ENCODE results near the gene PDE9A. TPM values are rescaled to one million over a fixed set of nuclear protein-coding genes. Genes with fewer than 3 reads are reported as not detected.

Gene PDE9A
- total RNA-seq, 1 experiment from 2014 or later: not detected

DNA sequence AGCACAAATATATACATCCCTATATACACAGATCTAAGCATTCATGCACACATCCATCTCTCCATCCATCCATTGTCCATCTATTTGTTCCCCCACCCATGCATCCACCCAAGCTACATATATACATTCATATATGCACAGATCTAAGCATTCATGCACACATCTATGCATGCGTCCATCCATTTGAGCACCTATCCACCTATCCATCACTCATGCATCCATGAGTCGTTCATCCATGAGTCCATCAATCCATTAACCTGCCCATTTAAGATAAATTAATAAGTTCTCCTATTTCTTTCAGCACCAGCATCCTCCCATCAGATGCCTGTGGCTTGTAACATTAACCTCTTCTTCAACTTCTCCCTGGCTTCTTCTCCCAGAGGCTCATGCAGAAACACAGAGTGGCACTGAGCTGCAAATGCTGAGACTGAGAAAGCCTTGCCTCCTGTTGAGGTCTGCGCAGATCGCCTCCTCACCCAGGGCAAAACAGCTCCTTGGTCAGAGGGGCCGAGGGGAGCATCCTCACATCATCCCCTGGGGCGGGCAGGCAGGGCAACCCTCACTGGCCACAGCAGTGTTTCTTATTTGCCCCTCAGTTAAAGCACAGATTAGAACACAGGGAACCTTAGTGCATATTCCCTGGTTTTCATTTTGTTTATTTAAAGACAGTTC lies 17.4 kb upstream of the PDE9A start:
- H3K9me3 ChIP-seq (ENCODE audit: low read length): no peaks in the 10 kb centered on the region
- no peaks in the 10 kb centered on the region for H3K79me2 ChIP-seq (ENCODE audit: low read length)
- H3K9me2 ChIP-seq (replicated peaks; ENCODE audit: insufficient read depth, low read length): no peaks in the 10 kb centered on the region
- no peak overlapping the region for H3K9ac ChIP-seq (ENCODE audit: low read length)
- no peaks in the 10 kb centered on the region for H3K36me3 ChIP-seq (ENCODE audit: insufficient read depth, low read length)
- DNase-seq: no peak
- H3K27me3 ChIP-seq (ENCODE audit: low read length): no peaks in the 10 kb centered on the region
- no peaks in the 10 kb centered on the region for H3K4me1 ChIP-seq (ENCODE audit: low read length)
- H4K20me1 ChIP-seq (ENCODE audit: insufficient read depth, low read depth, low read length): no peaks in the 10 kb centered on the region
- no peak overlapping the region for H3K27ac ChIP-seq (ENCODE audit: low read length)
- H3K4me2 ChIP-seq (ENCODE audit: low read depth, low read length, poor library complexity, severe bottlenecking): no peak overlapping the region
- no peak overlapping the region for H2AFZ ChIP-seq (ENCODE audit: low read length)
- H3K4me3 ChIP-seq (ENCODE audit: low read length): no peak overlapping the region

DNA sequence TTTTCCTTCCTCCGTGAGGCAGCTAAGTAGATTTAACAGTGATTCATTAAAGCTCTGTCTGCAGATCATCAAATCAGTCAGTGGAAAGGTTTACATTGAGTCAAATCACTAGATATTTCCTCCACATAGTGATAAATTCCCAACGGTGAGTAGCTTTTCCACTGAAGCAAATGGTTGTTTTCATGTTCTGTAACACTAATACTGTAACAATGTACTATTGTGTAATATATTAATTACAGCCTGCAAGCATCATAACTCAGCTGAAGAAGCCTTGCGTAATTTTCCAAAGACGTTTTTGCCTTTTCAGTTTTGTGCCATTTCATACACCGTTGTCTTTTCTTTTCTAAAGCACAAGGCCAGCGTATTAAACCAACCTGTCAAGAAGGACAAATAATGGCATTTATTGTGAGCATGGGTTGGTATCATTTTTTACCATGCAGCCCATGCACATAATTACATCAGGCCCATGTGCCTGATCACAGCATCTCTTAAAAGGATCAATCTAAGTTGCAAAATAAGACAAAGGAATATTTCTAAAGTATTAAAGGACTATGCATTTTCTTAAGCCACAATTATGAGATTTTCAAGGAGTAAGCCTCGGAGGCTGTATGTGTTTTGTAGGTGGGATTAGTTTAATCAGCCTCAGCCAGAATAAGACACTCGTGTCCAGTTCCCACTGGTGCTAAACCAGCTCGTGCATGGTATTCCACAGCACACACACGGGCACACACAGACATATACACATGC lies 16.7 kb upstream of the PDE9A start:
- H2AFZ ChIP-seq (ENCODE audit: low read length): no peak overlapping the region
- H3K79me2 ChIP-seq (ENCODE audit: low read length): no peaks in the 10 kb centered on the region
- H3K9ac ChIP-seq (ENCODE audit: low read length): no peak overlapping the region
- H3K9me2 ChIP-seq (replicated peaks; ENCODE audit: insufficient read depth, low read length): no peaks in the 10 kb centered on the region
- no peaks in the 10 kb centered on the region for H3K4me1 ChIP-seq (ENCODE audit: low read length)
- H3K27me3 ChIP-seq (ENCODE audit: low read length): no peaks in the 10 kb centered on the region
- no peak overlapping the region for H3K4me2 ChIP-seq (ENCODE audit: low read depth, low read length, poor library complexity, severe bottlenecking)
- H3K4me3 ChIP-seq (ENCODE audit: low read length): no peak overlapping the region
- no peaks in the 10 kb centered on the region for H3K9me3 ChIP-seq (ENCODE audit: low read length)
- no peaks in the 10 kb centered on the region for H3K36me3 ChIP-seq (ENCODE audit: insufficient read depth, low read length)
- no peaks in the 10 kb centered on the region for H4K20me1 ChIP-seq (ENCODE audit: insufficient read depth, low read depth, low read length)
- no peak for DNase-seq
- H3K27ac ChIP-seq (ENCODE audit: low read length): no peak overlapping the region

DNA sequence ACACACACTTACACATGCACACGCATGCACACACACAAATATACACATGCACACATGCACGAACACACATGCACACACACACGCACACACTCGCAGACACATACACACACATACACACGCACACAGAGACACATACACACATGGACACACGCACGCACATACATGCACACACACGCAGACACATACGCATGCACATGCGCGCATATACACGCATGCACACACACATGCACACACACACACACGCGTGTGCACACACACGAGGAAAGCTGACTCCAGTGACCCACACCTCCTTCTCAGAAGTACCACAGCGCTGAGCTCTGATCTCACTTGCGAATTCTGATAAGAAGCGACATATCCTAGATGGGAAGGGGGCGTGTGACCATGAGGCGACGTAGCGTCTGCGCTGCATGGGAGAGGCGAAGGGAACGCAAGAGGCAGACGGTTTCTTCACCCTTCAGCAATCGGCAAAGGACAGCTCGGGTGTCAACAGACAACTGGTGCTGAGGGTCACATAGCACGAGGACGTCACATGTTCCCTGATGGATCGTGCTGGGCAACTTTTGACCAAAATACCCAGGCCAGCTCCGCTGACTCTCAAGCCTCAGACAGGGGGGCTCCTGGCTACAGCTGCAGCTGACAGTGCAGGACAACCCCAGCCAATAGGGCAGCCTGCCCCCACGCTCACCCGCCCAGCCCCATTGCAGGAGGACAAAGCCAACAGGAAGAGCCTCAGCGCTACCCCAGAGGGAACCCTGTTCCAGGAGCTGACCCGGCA lies 16.0 kb upstream of the PDE9A start:
- no peaks in the 10 kb centered on the region for H3K9me3 ChIP-seq (ENCODE audit: low read length)
- no peak for DNase-seq
- H3K4me1 ChIP-seq (ENCODE audit: low read length): no peaks in the 10 kb centered on the region
- H3K36me3 ChIP-seq (ENCODE audit: insufficient read depth, low read length): no peaks in the 10 kb centered on the region
- no peaks in the 10 kb centered on the region for H3K9me2 ChIP-seq (replicated peaks; ENCODE audit: insufficient read depth, low read length)
- H3K4me3 ChIP-seq (ENCODE audit: low read length): no peak overlapping the region
- no peak overlapping the region for H3K27ac ChIP-seq (ENCODE audit: low read length)
- H4K20me1 ChIP-seq (ENCODE audit: insufficient read depth, low read depth, low read length): no peaks in the 10 kb centered on the region
- no peak overlapping the region for H2AFZ ChIP-seq (ENCODE audit: low read length)
- H3K9ac ChIP-seq (ENCODE audit: low read length): no peak overlapping the region
- H3K4me2 ChIP-seq (ENCODE audit: low read depth, low read length, poor library complexity, severe bottlenecking): no peak overlapping the region
- no peaks in the 10 kb centered on the region for H3K79me2 ChIP-seq (ENCODE audit: low read length)
- H3K27me3 ChIP-seq (ENCODE audit: low read length): no peaks in the 10 kb centered on the region

DNA sequence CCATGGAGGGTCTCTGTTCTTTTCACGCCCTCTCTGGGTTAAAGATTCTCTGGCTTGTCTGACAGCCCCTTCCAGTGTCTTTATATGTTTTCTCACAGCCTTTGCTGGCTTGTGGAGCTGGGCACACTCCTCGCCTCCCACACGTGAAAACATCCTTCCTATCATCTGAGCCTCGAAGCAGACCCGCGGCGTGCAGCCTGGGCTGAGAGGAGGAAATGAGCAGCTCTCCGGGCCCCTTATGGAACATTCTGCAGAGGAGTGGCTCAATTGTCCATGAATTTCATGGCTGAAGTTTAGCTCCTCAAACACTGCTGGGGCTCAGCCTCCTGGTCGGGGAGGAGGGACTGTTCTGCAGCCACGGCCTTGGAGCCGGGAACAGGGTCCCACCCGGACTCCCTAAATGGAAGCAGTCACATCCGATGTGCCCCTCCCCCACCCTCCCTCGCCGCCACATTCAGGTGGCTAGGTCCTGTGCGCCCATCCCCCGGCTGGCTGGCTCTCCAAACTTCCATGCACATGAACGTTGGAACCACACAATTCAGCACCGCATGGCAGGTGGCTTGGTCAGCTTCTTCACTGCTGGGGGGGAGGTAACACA lies 15.1 kb upstream of the PDE9A start:
- Histone ChIP-seq H3K27ac (ENCODE audit: low read length) (no peak overlapping the region), H3K9me3 (ENCODE audit: low read length) (no peaks in the 10 kb centered on the region), H3K36me3 (ENCODE audit: insufficient read depth, low read length) (no peaks in the 10 kb centered on the region), H3K9ac (ENCODE audit: low read length) (no peak overlapping the region), H2AFZ (ENCODE audit: low read length) (no peak overlapping the region), H3K9me2 (replicated peaks; ENCODE audit: insufficient read depth, low read length) (no peaks in the 10 kb centered on the region), H3K4me3 (ENCODE audit: low read length) (no peak overlapping the region), H4K20me1 (ENCODE audit: insufficient read depth, low read depth, low read length) (no peaks in the 10 kb centered on the region), H3K79me2 (ENCODE audit: low read length) (no peaks in the 10 kb centered on the region), H3K27me3 (ENCODE audit: low read length) (no peaks in the 10 kb centered on the region), H3K4me1 (ENCODE audit: low read length) (no peaks in the 10 kb centered on the region), H3K4me2 (ENCODE audit: low read depth, low read length, poor library complexity, severe bottlenecking) (no peak overlapping the region)
- no peak for DNase-seq

DNA sequence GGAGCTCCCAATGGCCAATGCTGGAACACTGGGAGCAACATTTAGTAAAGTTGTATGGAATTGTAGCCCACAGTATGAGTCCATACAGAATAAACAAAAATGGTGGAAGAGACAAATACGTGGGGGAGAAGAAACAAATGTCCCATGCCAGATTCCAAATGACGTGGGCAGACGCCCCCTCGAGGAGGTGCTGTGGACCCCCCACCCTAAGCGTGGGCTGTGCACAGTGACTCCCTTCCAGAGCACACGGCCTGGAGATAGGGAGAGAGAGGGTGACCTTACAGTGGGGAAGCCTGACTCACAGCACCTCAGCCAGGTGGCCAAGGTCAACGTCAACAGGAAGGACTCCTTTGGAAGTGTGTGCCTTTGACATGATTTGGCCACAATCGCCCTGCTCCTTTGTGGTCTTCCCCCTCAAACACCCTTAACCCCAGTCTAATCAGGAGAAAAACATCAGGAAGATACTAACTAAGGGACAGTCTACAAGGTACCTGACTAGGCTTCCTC lies 13.7 kb upstream of the PDE9A start:
- H4K20me1 ChIP-seq (ENCODE audit: insufficient read depth, low read depth, low read length): no peaks in the 10 kb centered on the region
- H3K27ac ChIP-seq (ENCODE audit: low read length): no peak overlapping the region
- H3K79me2 ChIP-seq (ENCODE audit: low read length): no peaks in the 10 kb centered on the region
- H3K4me1 ChIP-seq (ENCODE audit: low read length): no peaks in the 10 kb centered on the region
- no peak overlapping the region for H3K4me2 ChIP-seq (ENCODE audit: low read depth, low read length, poor library complexity, severe bottlenecking)
- no peak for DNase-seq
- no peaks in the 10 kb centered on the region for H3K9me2 ChIP-seq (replicated peaks; ENCODE audit: insufficient read depth, low read length)
- H3K9ac ChIP-seq (ENCODE audit: low read length): no peak overlapping the region
- H3K36me3 ChIP-seq (ENCODE audit: insufficient read depth, low read length): no peaks in the 10 kb centered on the region
- H3K4me3 ChIP-seq (ENCODE audit: low read length): no peak overlapping the region
- H2AFZ ChIP-seq (ENCODE audit: low read length): no peak overlapping the region
- no peaks in the 10 kb centered on the region for H3K9me3 ChIP-seq (ENCODE audit: low read length)
- no peaks in the 10 kb centered on the region for H3K27me3 ChIP-seq (ENCODE audit: low read length)

DNA sequence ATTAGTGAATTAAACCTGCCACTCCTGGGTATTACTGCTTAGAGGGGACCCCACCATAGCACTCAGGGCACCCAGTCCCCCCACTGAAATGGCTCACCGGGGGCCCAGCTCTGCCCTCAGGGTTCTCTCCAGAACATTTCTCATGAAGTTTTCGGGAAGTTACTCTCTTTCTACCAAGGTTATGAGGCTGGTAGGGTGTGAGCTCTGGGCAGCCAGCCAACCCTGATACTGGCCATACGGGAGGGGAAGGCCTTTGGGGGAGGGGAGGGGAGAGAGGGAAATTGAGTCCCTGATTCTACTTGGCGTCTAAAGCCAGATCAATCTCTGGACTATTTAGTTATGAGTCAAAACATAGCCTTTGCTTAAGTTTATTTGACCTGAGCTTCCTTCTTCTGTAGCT lies 12.9 kb upstream of the PDE9A start:
- Histone ChIP-seq H3K9me2 (replicated peaks; ENCODE audit: insufficient read depth, low read length) (no peaks in the 10 kb centered on the region), H3K9ac (ENCODE audit: low read length) (no peak overlapping the region), H3K36me3 (ENCODE audit: insufficient read depth, low read length) (no peaks in the 10 kb centered on the region), H4K20me1 (ENCODE audit: insufficient read depth, low read depth, low read length) (no peaks in the 10 kb centered on the region), H3K27me3 (ENCODE audit: low read length) (no peaks in the 10 kb centered on the region), H3K4me1 (ENCODE audit: low read length) (no peaks in the 10 kb centered on the region), H2AFZ (ENCODE audit: low read length) (no peak overlapping the region), H3K4me3 (ENCODE audit: low read length) (no peak overlapping the region), H3K79me2 (ENCODE audit: low read length) (no peaks in the 10 kb centered on the region), H3K9me3 (ENCODE audit: low read length) (no peaks in the 10 kb centered on the region), H3K4me2 (ENCODE audit: low read depth, low read length, poor library complexity, severe bottlenecking) (no peak overlapping the region), H3K27ac (ENCODE audit: low read length) (no peak overlapping the region)
- DNase-seq: no peak

DNA sequence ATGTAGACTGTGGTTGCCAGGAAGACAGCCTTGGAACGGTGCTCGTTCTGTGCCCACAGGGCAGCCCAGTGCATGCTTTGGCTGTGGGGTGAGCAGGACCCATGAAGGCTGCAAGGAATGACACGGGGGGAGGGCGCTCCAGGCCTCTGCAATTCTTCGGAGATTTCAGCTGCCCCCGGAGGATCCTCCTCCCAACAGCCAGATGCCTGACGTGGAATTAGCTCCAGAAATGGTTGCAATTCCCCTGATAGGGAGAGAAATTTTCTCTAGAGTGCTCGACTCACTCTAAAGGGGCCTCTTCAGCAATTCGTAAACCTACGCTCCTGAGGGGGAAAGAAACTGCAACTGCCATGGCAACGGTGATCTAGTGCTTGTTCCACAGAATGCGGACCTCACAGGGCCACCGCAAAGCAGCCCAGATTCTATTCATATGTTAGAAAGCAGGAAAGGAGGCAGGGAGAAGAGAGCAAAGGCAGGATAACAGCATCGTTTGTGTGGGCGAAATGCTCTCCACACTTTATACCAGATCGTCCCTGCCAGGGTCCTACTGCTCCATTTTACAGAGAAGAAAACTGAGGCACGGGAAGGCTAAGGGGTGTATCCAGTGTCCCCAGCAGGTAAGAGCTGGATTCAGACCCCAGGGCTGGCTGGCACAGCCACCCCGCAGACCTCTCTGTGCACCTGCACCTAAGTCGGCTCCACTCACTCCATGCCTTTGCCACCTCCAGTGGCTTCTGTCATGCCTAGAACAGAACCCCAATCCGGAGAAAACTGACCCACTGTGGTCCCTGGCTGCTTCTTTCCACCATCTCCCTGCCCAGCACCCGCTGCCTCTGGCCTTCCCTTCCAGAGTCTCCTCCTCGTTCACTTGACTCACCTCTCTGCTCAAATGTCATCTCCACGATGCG lies 11.9 kb upstream of the PDE9A start:
- Histone ChIP-seq H3K4me1 (ENCODE audit: low read length) (no peaks in the 10 kb centered on the region), H3K9me3 (ENCODE audit: low read length) (no peaks in the 10 kb centered on the region), H4K20me1 (ENCODE audit: insufficient read depth, low read depth, low read length) (no peaks in the 10 kb centered on the region), H3K27me3 (ENCODE audit: low read length) (no peaks in the 10 kb centered on the region), H3K9ac (ENCODE audit: low read length) (no peak overlapping the region), H3K79me2 (ENCODE audit: low read length) (no peaks in the 10 kb centered on the region), H3K9me2 (replicated peaks; ENCODE audit: insufficient read depth, low read length) (no peaks in the 10 kb centered on the region), H3K4me3 (ENCODE audit: low read length) (no peak overlapping the region), H3K27ac (ENCODE audit: low read length) (no peak overlapping the region), H3K36me3 (ENCODE audit: insufficient read depth, low read length) (no peaks in the 10 kb centered on the region), H3K4me2 (ENCODE audit: low read depth, low read length, poor library complexity, severe bottlenecking) (no peak overlapping the region), H2AFZ (ENCODE audit: low read length) (no peak overlapping the region)
- DNase-seq: no peak
